ENCODE measurements around the gene ZNF674. TPM values are rescaled to one million over a fixed set of nuclear protein-coding genes. Genes with fewer than 3 reads are reported as not detected.

ZNF674 gene
- total RNA-seq, 1 donor from 2014 or later, result 5.6 TPM

DNA sequence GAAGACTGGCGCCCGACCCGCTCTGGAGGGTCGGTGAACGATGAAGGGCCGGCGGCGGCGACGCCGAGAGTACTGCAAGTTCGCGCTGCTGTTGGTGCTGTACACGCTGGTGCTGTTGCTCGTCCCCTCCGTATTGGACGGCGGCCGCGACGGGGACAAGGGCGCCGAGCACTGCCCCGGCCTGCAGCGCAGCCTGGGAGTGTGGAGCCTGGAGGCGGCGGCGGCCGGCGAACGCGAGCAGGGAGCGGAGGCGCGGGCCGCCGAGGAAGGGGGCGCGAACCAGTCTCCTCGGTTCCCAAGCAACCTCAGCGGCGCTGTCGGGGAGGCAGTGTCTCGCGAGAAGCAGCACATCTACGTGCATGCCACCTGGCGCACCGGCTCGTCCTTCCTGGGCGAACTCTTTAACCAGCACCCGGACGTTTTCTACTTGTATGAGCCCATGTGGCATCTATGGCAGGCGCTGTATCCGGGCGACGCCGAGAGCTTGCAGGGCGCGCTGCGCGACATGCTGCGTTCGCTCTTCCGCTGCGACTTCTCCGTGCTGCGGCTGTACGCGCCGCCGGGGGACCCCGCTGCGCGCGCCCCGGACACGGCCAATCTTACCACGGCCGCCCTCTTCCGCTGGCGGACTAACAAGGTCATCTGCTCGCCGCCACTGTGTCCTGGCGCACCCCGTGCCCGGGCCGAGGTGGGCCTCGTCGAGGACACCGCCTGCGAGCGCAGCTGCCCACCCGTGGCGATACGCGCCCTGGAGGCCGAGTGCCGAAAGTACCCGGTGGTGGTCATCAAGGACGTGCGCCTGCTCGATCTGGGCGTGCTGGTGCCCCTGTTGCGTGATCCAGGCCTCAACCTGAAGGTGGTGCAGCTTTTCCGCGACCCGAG is 28.9 kb upstream of the ZNF674 start:
- Histone ChIP-seq H3K4me3 (peak overlapping the region; percentile 63), H3K36me3 (no peaks in the 10 kb centered on the region), H3K27me3 (ENCODE audit: low read depth) (no peaks in the 10 kb centered on the region), H3K9me3 (no peaks in the 10 kb centered on the region), H3K4me1 (no peaks in the 10 kb centered on the region), H3K27ac (peak overlapping the region; percentile 62)
- DNase-seq (peak; percentile 73), ATAC-seq (peak; percentile 54 to 67)
- TF ChIP-seq, protein P1, sequence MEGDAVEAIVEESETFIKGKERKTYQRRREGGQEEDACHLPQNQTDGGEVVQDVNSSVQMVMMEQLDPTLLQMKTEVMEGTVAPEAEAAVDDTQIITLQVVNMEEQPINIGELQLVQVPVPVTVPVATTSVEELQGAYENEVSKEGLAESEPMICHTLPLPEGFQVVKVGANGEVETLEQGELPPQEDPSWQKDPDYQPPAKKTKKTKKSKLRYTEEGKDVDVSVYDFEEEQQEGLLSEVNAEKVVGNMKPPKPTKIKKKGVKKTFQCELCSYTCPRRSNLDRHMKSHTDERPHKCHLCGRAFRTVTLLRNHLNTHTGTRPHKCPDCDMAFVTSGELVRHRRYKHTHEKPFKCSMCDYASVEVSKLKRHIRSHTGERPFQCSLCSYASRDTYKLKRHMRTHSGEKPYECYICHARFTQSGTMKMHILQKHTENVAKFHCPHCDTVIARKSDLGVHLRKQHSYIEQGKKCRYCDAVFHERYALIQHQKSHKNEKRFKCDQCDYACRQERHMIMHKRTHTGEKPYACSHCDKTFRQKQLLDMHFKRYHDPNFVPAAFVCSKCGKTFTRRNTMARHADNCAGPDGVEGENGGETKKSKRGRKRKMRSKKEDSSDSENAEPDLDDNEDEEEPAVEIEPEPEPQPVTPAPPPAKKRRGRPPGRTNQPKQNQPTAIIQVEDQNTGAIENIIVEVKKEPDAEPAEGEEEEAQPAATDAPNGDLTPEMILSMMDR (IDR thresholded peaks at IDR 0.05), result no peak
- intact Hi-C loops (cut with DNase I), result no loop called here

DNA sequence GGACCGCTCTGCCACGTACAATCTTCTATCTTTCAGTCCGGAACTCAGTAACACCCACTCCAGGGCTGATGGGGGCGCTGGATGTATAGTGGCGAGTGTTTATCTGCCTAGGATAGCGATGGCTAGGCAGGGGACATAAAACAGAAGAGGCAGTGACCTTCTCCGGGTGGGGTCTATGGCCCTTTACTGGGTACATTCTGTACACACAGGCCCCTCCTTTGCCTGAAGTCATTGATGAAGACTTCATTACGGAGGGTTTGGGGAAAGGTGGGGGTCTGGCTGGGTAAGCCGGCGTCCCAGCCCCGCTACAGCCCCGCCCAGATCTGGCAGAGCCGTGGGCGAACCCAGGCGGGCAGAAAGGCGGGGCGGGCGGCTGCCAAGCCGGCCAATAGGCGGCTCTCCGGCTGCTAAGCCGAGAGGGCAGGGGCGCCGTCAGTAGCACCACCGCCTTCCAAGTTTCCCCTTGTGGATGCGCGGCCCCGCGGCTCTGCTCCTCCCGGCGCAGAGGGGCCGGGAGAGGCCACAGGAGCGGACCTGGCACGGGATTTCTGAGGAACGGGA is 28.2 kb upstream of the ZNF674 start, which contains the start of gene CHST7:
Gene CHST7, plus strand, starts transcription at position 435 of the 561 bp plus-strand sequence. CDS start 167 bp downstream, outside the sequence.
- intact Hi-C loops (cut with DNase I), result no loop called here
- TF ChIP-seq, protein P1 (IDR thresholded peaks at IDR 0.05), result no peak
- Histone ChIP-seq H3K4me3 (peak within 1 kb of the TSS; percentile 63), H3K4me1 (no peaks in the 10 kb centered on the region), H3K36me3 (no peaks in the 10 kb centered on the region), H3K9me3 (no peaks in the 10 kb centered on the region), H3K27ac (peak within 1 kb of the TSS; percentile 62), H3K27me3 (ENCODE audit: low read depth) (no peaks in the 10 kb centered on the region)
- DNase-seq, result peak; percentile 70
- peak; percentile 88 to 91 for ATAC-seq

DNA sequence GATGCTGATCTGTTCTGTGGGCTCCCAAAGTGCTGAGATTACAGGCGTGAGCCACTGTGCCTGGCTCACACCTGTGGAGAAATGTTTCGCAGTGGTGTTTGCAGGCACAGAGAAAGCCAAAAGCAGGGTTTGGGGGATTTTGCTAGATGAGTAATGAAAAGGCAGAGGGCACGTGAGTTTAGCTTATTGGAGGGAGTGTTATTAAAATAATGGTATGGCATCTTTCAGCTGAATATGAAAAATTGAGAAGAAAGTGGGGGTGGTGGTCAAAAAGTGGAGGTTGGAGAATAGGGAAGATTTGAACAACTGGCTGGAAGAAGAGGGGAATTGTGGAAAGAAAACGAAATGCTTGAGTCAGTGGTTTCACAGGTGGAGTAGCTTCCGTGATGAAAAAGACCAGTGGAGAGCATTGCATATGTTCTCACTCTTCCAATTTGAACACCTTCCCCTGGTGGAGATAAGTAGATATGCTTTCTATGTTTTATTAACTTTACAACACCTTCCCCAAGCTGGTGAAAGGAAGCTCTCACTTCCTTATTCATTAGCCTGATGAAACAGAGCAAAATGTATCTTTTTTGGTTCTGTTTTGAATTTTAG is 27.2 kb upstream of the ZNF674 start:
- no peaks in the 10 kb centered on the region for H3K4me1 ChIP-seq
- intact Hi-C loops (cut with DNase I), result no loop called here
- ATAC-seq (no peak), DNase-seq (no peak)
- H3K27ac ChIP-seq, result no peak overlapping the region
- no peaks in the 10 kb centered on the region for H3K36me3 ChIP-seq
- H3K4me3 ChIP-seq, result no peak overlapping the region
- H3K9me3 ChIP-seq, result no peaks in the 10 kb centered on the region
- H3K27me3 ChIP-seq (ENCODE audit: low read depth), result no peaks in the 10 kb centered on the region
- TF ChIP-seq, protein P1 (IDR thresholded peaks at IDR 0.05), result no peak

DNA sequence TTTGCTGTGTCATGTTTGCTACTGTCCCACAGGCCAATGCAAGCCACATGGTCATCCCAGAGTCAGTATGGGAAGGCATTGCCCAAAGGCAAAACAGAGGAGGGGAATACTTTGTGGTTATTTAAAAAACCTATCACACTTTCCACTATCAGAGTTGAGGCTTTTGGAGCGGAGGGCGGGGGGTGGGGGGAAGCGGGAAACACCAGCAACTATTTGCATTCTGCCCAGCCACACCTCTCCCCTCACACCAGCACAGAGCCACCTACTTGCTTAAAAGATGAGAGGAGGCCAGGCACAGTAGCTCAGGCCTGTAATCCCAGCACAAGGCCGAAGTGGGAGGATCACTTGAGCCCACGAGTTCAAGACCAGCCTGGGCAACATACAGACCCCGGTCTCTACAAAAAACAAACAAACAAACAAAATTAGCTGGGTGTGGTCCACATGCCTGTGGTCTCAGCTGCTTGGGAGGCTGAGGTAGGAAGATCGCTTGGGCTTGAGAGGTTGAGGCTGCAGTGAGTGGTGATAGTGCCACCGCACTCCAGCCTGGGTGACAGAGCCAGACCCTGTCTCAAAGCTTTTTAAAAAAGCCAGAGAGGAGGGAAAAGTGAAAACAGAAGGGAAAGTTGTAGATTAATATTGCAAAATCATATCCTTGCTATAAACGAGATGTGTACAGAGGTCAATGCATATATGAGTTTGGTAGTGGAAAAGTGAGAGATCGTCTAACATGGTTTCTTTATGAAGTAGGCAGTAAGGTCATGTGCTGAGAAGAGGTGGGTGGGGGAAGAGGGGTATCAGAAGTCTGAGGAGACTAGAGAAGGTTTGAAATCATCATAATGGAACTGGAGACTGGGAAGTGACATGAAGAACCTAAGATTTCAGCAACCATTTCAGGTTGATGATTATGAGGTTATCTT is 26.5 kb upstream of the ZNF674 start:
- TF ChIP-seq, protein P1 (IDR thresholded peaks at IDR 0.05), result no peak
- H3K9me3 ChIP-seq, result no peaks in the 10 kb centered on the region
- ATAC-seq (no peak), DNase-seq (no peak)
- H3K27me3 ChIP-seq (ENCODE audit: low read depth), result no peaks in the 10 kb centered on the region
- H3K4me1 ChIP-seq, result no peaks in the 10 kb centered on the region
- no peak overlapping the region for H3K27ac ChIP-seq
- H3K36me3 ChIP-seq, result no peaks in the 10 kb centered on the region
- intact Hi-C loops (cut with DNase I), result no loop called here
- no peak overlapping the region for H3K4me3 ChIP-seq

DNA sequence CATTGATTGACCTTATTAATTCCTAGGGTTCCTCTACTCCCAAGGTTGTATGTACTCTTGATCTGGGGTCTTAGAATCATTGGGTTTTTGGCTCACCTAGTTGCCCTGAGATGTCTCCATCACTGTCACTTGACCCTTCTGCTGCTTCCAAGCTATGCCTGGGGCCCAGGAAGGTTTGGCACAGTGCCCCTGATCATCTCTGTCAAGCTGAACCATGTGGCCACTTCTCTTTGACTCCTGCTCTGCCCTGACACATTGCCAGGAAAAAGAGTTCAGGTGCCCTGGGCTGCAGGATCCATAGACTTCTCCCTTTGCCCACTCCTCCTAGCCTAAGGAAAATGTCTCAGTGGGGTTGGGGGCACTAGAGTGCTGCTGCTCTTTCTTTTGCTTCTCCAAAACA is 24.4 kb upstream of the ZNF674 start:
- intact Hi-C loops (cut with DNase I), result no loop called here
- no peak overlapping the region for H3K27ac ChIP-seq
- no peak overlapping the region for H3K4me3 ChIP-seq
- H3K9me3 ChIP-seq, result no peaks in the 10 kb centered on the region
- H3K4me1 ChIP-seq, result no peaks in the 10 kb centered on the region
- TF ChIP-seq, protein P1 (IDR thresholded peaks at IDR 0.05), result no peak
- DNase-seq (no peak), ATAC-seq (no peak)
- no peaks in the 10 kb centered on the region for H3K27me3 ChIP-seq (ENCODE audit: low read depth)
- no peaks in the 10 kb centered on the region for H3K36me3 ChIP-seq
